Measurements from ENCODE around the gene EME2. TPM values are rescaled to one million over a fixed set of nuclear protein-coding genes. Genes with fewer than 3 reads are reported as not detected.

EME2 gene
- total and polyA plus RNA-seq, 2 experiments from 2014 or later, result 4.1 to 15.0 TPM

- no peak overlapping the region for H3K27ac Mint-ChIP-seq
Measured at GRCh38 chr16:1752853-1753252, 19.8 kb upstream of the EME2 start.

More at GRCh38 chr16:1752853-1753252, 19.8 kb upstream of the EME2 start:
- no peak for ATAC-seq
- H3K36me3 ChIP-seq (ENCODE audit: insufficient read depth), result no peaks in the 10 kb centered on the region; the same call in 1 of the 2 replicates
- H3K4me1 ChIP-seq (ENCODE audit: insufficient read depth), result no peaks in the 10 kb centered on the region
- peaks cover 9% of the 10 kb centered on the region for H3K27me3 Mint-ChIP-seq (ENCODE audit: insufficient read depth, low read depth, poor library complexity)
- DNase-seq (ENCODE audit: low spot score), result no peak
- no peak overlapping the region for H2AFZ ChIP-seq
- H3K4me3 ChIP-seq, result no peak overlapping the region
- no peaks in the 10 kb centered on the region for H3K9me2 ChIP-seq (ENCODE audit: insufficient read depth)
- H3K27me3 ChIP-seq (ENCODE audit: insufficient read depth), result no peaks in the 10 kb centered on the region
- no peak overlapping the region for H3K27ac ChIP-seq (ENCODE audit: low read depth)
- H3F3A ChIP-seq (replicated peaks; ENCODE audit: low read depth), result no peaks in the 10 kb centered on the region
- no peaks in the 10 kb centered on the region; the same call in 2 of the 3 replicates for H3K9me3 Mint-ChIP-seq
- no peaks in the 10 kb centered on the region for H3K79me2 ChIP-seq (replicated peaks; ENCODE audit: insufficient read depth)
- H4K20me1 ChIP-seq (replicated peaks; ENCODE audit: insufficient read depth), result no peaks in the 10 kb centered on the region
- peaks cover 18% of the 10 kb centered on the region for H3K36me3 Mint-ChIP-seq (ENCODE audit: low read depth)
- no peaks in the 10 kb centered on the region for H3K4me1 Mint-ChIP-seq
- H3K4me2 ChIP-seq, result no peak overlapping the region
- no peak overlapping the region for H3K4me3 Mint-ChIP-seq
- TF ChIP-seq STAT1 (IDR thresholded peaks at IDR 0.05; ENCODE audit: unreplicated experiment), result no peak
- no peak for TF ChIP-seq EZH2phosphoT487 (IDR thresholded peaks at IDR 0.05; ENCODE audit: unreplicated experiment)
- no peak for TF ChIP-seq ZNF114 (CRISPR knock-in tag; IDR thresholded peaks at IDR 0.05)
- TF ChIP-seq EZH2 (IDR thresholded peaks at IDR 0.05; ENCODE audit: low read depth, unreplicated experiment), result no peak
- TF ChIP-seq ZNF462 (CRISPR knock-in tag; IDR thresholded peaks at IDR 0.05), result no peak
- TF ChIP-seq JUNB (IDR thresholded peaks at IDR 0.05; ENCODE audit: unreplicated experiment), result no peak
- no peak for TF ChIP-seq CREB1 (CRISPR knock-in tag; IDR thresholded peaks at IDR 0.05; ENCODE audit: low read depth)
- TF ChIP-seq REST (IDR thresholded peaks at IDR 0.05; ENCODE audit: unreplicated experiment), result no peak
- TF ChIP-seq CTCF (conservative IDR thresholded peaks at IDR 0.05; ENCODE audit: low read depth in 2 of 2), result no peak
- TF ChIP-seq ZNF331 (CRISPR knock-in tag; IDR thresholded peaks at IDR 0.05; ENCODE audit: low read depth), result no peak

Data from GM23338 (cell line).